H1 (cell line): ENCODE results near the gene MEIS2. TPM values are rescaled to one million over a fixed set of nuclear protein-coding genes. Genes with fewer than 3 reads are reported as not detected.

ENCODE experiments used
- CEBPB ChIP-seq: IDR thresholded peaks from 2 replicates; pipeline ENCODE4 v1.6.1; 2012; ENCODE audit warnings: low read depth, low read length
- CTCF ChIP-seq, 3 experiments: IDR thresholded peaks; 1 replicate in 2 of 3; 2 replicates in 1 of 3; pipeline versions ENCODE4 v1.5.1 to v1.6.1; 2011; ENCODE audit warnings: low read length in 3 of 3, mild to moderate bottlenecking in 3 of 3, inconsistent platforms in 2 of 3, low read depth in 1 of 3, moderate library complexity in 1 of 3; ENCODE audit not compliant: insufficient read depth in 1 of 3; ENCODE audit errors: control extremely low read depth in 1 of 3
- HDAC6 ChIP-seq: IDR thresholded peaks from one replicate; pipeline ENCODE4 v1.7.1; 2012; ENCODE audit warnings: low read depth, mild to moderate bottlenecking, inconsistent platforms, low read length, moderate library complexity
- SUZ12 ChIP-seq: fragments of 200-600 bp; sonication (generic); IDR thresholded peaks from 2 replicates; pipeline ENCODE4 v1.6.1; 2012; ENCODE audit warnings: mild to moderate bottlenecking, inconsistent platforms, low read length, moderate library complexity, mixed read lengths
- YY1 ChIP-seq: IDR thresholded peaks from 2 replicates; pipeline ENCODE4 v1.6.1; 2011; ENCODE audit warnings: low read depth, mild to moderate bottlenecking, low read length
- polyA plus RNA-seq, 7 experiments: library from polyadenylated mRNA; depleted of rRNA in 3 of 7; stranded (reverse) in 5 of 7; unstranded in 2 of 7; fragments of >200 nt in 5 of 7; fragments of 200-250 nt in 2 of 7; gene quantifications; 1 replicate in 5 of 7; 2 replicates in 1 of 7; 4 replicates in 1 of 7; pipeline versions ENCODE4 v1.2.1 to v1.2.3, GENCODE V29; 2011 to 2013; ENCODE audit warnings: missing spikeins in 2 of 7, mixed read lengths in 2 of 7
- total RNA-seq: library from RNA; stranded (reverse); fragmentation: NEBNext Ultra II Directional; extraction: Animal tissue kit (Norgen Biotek cat#: 25700); gene quantifications from 2 replicates; pipeline ENCODE4 v1.2.1, GENCODE V29; 2021
- TF ChIP-seq, protein P1 (sequence below): fragments of 300-600 bp; sonication (generic); IDR thresholded peaks from 2 replicates; pipeline ENCODE4 v1.7.1; 2012; ENCODE audit warnings: low read length, moderate library complexity, mild to moderate bottlenecking, inconsistent platforms; ENCODE audit not compliant: insufficient replicate concordance

Gene MEIS2
- total and polyA plus RNA-seq, 2 of the 8 experiments (the other 6 are each of a cell fraction or from before 2014, with no cell fraction given): 0.22 to 1.2 TPM

- TF ChIP-seq, protein P1, sequence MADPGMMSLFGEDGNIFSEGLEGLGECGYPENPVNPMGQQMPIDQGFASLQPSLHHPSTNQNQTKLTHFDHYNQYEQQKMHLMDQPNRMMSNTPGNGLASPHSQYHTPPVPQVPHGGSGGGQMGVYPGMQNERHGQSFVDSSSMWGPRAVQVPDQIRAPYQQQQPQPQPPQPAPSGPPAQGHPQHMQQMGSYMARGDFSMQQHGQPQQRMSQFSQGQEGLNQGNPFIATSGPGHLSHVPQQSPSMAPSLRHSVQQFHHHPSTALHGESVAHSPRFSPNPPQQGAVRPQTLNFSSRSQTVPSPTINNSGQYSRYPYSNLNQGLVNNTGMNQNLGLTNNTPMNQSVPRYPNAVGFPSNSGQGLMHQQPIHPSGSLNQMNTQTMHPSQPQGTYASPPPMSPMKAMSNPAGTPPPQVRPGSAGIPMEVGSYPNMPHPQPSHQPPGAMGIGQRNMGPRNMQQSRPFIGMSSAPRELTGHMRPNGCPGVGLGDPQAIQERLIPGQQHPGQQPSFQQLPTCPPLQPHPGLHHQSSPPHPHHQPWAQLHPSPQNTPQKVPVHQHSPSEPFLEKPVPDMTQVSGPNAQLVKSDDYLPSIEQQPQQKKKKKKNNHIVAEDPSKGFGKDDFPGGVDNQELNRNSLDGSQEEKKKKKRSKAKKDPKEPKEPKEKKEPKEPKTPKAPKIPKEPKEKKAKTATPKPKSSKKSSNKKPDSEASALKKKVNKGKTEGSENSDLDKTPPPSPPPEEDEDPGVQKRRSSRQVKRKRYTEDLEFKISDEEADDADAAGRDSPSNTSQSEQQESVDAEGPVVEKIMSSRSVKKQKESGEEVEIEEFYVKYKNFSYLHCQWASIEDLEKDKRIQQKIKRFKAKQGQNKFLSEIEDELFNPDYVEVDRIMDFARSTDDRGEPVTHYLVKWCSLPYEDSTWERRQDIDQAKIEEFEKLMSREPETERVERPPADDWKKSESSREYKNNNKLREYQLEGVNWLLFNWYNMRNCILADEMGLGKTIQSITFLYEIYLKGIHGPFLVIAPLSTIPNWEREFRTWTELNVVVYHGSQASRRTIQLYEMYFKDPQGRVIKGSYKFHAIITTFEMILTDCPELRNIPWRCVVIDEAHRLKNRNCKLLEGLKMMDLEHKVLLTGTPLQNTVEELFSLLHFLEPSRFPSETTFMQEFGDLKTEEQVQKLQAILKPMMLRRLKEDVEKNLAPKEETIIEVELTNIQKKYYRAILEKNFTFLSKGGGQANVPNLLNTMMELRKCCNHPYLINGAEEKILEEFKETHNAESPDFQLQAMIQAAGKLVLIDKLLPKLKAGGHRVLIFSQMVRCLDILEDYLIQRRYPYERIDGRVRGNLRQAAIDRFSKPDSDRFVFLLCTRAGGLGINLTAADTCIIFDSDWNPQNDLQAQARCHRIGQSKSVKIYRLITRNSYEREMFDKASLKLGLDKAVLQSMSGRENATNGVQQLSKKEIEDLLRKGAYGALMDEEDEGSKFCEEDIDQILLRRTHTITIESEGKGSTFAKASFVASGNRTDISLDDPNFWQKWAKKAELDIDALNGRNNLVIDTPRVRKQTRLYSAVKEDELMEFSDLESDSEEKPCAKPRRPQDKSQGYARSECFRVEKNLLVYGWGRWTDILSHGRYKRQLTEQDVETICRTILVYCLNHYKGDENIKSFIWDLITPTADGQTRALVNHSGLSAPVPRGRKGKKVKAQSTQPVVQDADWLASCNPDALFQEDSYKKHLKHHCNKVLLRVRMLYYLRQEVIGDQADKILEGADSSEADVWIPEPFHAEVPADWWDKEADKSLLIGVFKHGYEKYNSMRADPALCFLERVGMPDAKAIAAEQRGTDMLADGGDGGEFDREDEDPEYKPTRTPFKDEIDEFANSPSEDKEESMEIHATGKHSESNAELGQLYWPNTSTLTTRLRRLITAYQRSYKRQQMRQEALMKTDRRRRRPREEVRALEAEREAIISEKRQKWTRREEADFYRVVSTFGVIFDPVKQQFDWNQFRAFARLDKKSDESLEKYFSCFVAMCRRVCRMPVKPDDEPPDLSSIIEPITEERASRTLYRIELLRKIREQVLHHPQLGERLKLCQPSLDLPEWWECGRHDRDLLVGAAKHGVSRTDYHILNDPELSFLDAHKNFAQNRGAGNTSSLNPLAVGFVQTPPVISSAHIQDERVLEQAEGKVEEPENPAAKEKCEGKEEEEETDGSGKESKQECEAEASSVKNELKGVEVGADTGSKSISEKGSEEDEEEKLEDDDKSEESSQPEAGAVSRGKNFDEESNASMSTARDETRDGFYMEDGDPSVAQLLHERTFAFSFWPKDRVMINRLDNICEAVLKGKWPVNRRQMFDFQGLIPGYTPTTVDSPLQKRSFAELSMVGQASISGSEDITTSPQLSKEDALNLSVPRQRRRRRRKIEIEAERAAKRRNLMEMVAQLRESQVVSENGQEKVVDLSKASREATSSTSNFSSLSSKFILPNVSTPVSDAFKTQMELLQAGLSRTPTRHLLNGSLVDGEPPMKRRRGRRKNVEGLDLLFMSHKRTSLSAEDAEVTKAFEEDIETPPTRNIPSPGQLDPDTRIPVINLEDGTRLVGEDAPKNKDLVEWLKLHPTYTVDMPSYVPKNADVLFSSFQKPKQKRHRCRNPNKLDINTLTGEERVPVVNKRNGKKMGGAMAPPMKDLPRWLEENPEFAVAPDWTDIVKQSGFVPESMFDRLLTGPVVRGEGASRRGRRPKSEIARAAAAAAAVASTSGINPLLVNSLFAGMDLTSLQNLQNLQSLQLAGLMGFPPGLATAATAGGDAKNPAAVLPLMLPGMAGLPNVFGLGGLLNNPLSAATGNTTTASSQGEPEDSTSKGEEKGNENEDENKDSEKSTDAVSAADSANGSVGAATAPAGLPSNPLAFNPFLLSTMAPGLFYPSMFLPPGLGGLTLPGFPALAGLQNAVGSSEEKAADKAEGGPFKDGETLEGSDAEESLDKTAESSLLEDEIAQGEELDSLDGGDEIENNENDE: no peak
- TF ChIP-seq CTCF (IDR thresholded peaks at IDR 0.05; ENCODE audit: control extremely low read depth in 1 of 3, insufficient read depth in 1 of 3, low read depth in 1 of 3, low read length in 3 of 3): no peak
- TF ChIP-seq SUZ12: no peak
- TF ChIP-seq CEBPB: no peak
- TF ChIP-seq YY1: no peak
- no peak for TF ChIP-seq HDAC6
These were observed 12.8 kb upstream of the MEIS2 start (continued) for GRCh38 chr15:37112971-37113670.
